Natural killer cell treated with Interleukin-12 subunit alpha and Interleukin-12 subunit beta and Interleukin-15 and Interleukin-18, amount 100 ng/mL, for 72 hours (primary cell): ENCODE data around the gene LSG1. TPM values are rescaled to one million over a fixed set of nuclear protein-coding genes. Genes with fewer than 3 reads are reported as not detected.

Experiments
- ATAC-seq, 2 donors: fragments of 150-1000 bp; cut with Tn5 transposase in 1 of 2; sonication (Bioruptor Pico), chemical (Tn5 transposase) in 1 of 2; 2 replicates each; pipeline ENCODE4 v1.10.0; 2021
- DNase-seq: peaks from one replicate; pipeline ENCODE4 v3.0.0; 2022; ENCODE audit warnings: low spot score
- H3K27ac Mint-ChIP-seq, 2 donors: 1 replicate in 1 of 2; 2 replicates in 1 of 2; pipeline ENCODE4 v1.8.0; 2022; ENCODE audit warnings: mixed read lengths in 2 of 2, mild to moderate bottlenecking in 1 of 2, moderate library complexity in 1 of 2
- H3K27me3 Mint-ChIP-seq, 2 donors: 1 replicate in 1 of 2; 2 replicates in 1 of 2; pipeline ENCODE4 v1.8.0; 2022; ENCODE audit warnings: mixed read lengths in 2 of 2
- H3K36me3 Mint-ChIP-seq: one replicate; pipeline ENCODE4 v1.8.0; 2022; ENCODE audit warnings: mixed read lengths
- H3K4me1 Mint-ChIP-seq, 2 donors: 1 replicate in 1 of 2; 2 replicates in 1 of 2; pipeline ENCODE4 v1.8.0; 2022; ENCODE audit warnings: low read depth in 2 of 2, mixed read lengths in 2 of 2, mild to moderate bottlenecking in 1 of 2
- H3K4me3 Mint-ChIP-seq: one replicate; pipeline ENCODE4 v1.8.0; 2022; ENCODE audit warnings: mixed read lengths
- H3K9me3 Mint-ChIP-seq: 2 replicates; pipeline ENCODE4 v1.8.0; 2022; ENCODE audit warnings: mixed read lengths
- total RNA-seq, 2 donors: library from RNA; stranded (reverse); gene quantifications; one replicate each; pipeline ENCODE4 v1.2.3, GENCODE V29; 2022

The LSG1 gene
- total RNA-seq, 2 donors from 2014 or later = 38.7 to 63.3 TPM

DNA sequence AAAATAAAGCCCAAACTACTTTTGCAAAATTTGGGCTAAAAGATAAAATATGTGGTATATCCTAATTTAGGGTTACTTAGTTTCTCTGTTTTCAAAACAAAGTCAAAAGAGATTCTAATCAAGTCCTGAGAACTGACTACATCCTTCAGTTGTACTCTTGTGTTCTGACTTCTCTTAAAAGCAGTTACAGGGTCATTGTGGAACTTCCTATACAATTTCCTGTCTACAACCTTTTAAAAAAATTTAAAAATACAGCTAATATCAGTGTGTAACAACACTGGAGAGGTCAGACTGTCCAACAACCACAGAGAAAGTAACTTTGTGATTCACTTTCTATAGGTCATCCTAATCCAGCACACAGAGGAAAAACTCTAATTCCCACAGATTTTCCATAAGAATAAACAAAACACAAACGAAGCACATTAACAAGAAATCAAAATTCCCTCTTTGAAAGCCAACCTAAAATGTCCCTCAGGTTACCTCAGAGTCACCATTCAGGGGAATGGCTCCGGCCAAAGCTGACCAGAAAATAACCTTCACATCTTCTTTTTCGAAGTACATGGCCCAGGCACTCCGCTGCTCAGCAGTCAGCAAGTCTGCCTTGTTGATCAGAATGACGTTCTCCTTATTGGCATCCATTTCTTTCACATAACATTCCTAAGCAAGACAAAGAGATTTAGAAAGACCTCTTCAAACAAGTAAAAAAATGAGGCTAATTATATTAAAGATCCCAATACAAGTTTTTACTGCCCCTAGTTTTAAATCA is 13.3 kb downstream of the LSG1 start:
- Mint-ChIP-seq H3K4me1 (peaks cover 16 to 18% of the 10 kb centered on the region in 2 donors), H3K9me3 (no peaks in the 10 kb centered on the region), H3K27ac (peak overlapping the region in 1 of 2 donors; percentile 51), H3K27me3 (no peaks in the 10 kb centered on the region), H3K36me3 (peaks cover 17% of the 10 kb centered on the region), H3K4me3 (no peak overlapping the region)
- DNase-seq (no peak), ATAC-seq (no peak)

DNA sequence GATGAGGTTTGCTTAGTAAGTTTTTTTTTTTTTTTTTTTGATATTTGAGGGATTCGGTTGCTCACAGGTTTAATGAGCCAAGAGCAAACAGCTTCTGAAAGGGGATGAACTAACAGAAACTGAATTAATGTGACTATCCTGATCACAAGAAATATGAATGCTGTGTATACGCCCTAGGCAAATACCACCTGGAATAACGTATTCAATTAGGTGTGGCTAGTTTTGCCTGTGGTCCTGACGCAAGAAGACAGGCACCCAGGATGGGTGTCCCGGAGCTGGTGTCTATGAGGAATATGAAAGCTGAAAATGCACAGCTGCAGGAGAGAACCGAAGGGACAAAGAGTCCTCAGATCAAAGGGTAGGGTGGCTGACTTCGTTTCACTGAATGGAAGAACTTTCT is 14.6 kb downstream of the LSG1 start:
- no peak for ATAC-seq
- H3K4me1 Mint-ChIP-seq = peaks cover 16 to 18% of the 10 kb centered on the region in 2 donors
- peaks cover 25% of the 10 kb centered on the region for H3K36me3 Mint-ChIP-seq
- H3K27ac Mint-ChIP-seq = no peak overlapping the region
- no peak overlapping the region for H3K4me3 Mint-ChIP-seq
- DNase-seq = no peak
- H3K27me3 Mint-ChIP-seq = no peaks in the 10 kb centered on the region
- H3K9me3 Mint-ChIP-seq = no peaks in the 10 kb centered on the region

DNA sequence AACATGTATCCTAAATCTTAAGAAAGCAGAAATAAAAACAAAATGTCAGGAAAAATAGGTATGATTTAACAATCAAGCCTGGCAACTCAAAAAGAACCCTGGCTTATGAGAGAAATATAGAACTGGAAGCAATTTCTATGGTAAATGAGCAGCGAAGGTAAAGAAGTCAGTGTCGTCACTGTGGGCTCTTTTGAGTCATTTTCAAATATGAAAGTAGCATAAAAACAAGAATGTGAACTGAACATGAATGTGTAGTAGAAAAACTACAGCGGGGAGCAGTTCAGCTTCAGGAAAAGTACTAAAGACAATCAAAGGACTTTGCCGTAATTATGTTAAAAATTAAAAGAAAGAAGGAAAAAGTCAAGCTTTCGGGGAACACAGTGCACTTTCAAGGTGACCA is 17.5 kb downstream of the LSG1 start:
- H3K27me3 Mint-ChIP-seq = no peaks in the 10 kb centered on the region
- no peaks in the 10 kb centered on the region for H3K9me3 Mint-ChIP-seq
- DNase-seq = no peak
- peak in 1 of 2 donors; percentile 76 for ATAC-seq
- H3K4me3 Mint-ChIP-seq = peak overlapping the region; percentile 49
- peak overlapping the region; percentile 47 to 60 for H3K27ac Mint-ChIP-seq
- H3K4me1 Mint-ChIP-seq = peaks cover 9 to 16% of the 10 kb centered on the region in 2 donors
- H3K36me3 Mint-ChIP-seq = peaks cover 40% of the 10 kb centered on the region

DNA sequence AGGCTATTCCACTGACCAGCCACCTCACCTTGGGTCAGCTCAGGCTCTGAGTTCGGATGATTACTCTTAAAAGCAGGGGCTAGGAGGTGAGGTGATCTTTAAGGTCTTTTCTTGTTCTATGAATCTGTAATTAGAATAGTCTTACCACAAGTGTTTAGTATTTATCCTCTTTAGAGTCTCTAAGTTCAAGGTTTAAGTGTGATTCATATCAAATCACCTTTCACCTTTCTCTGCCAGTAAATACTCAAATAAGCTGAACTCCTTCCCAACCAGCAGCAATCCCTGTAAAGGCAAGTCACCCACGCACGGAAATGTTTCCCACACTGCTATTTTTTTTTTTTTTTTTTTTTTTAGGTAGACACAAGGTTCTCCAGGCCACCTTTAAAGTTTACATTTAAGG is 24.2 kb downstream of the LSG1 start:
- Mint-ChIP-seq H3K36me3 (peaks cover 37% of the 10 kb centered on the region), H3K9me3 (no peaks in the 10 kb centered on the region), H3K4me1 (no peaks in the 10 kb centered on the region), H3K4me3 (no peak overlapping the region), H3K27me3 (no peaks in the 10 kb centered on the region), H3K27ac (no peak overlapping the region)
- DNase-seq = no peak
- ATAC-seq = no peak

DNA sequence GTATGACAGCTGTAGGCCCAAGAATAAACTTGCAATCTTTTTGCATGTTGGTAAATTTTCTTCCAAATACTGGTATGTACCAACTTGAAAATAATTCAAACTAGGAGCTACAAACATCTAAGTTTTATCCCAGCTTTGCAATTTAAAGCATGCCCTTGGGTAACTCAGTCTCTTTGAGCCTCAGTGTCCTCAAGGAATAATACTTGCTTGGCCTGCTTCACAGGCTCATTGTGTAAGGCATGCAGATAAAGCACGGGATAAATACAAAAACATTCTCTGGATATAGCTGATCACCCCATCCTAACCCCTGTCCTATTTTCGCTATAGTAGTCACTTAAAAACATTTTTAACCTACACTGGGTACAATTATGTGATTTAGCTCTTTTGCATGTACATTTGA is 29.2 kb downstream of the LSG1 start:
- H3K4me3 Mint-ChIP-seq = no peak overlapping the region
- no peaks in the 10 kb centered on the region for H3K9me3 Mint-ChIP-seq
- no peak overlapping the region for H3K27ac Mint-ChIP-seq
- peaks cover 0 to 4% of the 10 kb centered on the region in 2 donors for H3K4me1 Mint-ChIP-seq
- DNase-seq = no peak
- ATAC-seq = no peak
- no peaks in the 10 kb centered on the region for H3K27me3 Mint-ChIP-seq
- peaks cover 27% of the 10 kb centered on the region for H3K36me3 Mint-ChIP-seq

DNA sequence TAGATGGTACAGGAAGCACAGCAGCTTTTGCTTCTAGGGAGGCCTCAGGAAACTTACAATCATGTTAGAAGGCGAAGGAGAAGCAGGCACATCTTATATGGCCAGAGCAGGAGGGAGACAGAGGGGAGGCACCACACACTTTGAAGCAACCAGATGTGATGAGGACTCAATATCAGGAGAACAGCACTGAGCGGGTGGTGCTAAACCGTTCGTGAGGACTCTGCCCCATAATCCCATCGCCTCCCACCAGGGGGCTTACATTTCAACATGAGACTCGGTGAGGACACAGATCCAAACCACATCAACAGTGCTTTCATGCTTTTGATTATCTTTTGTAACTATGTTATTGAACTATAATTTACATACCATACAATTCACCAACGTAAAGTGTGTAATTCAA is 31.2 kb downstream of the LSG1 start:
- Mint-ChIP-seq H3K27ac (no peak overlapping the region), H3K9me3 (no peaks in the 10 kb centered on the region), H3K36me3 (peaks cover 26% of the 10 kb centered on the region), H3K4me1 (peaks cover 0 to 4% of the 10 kb centered on the region in 2 donors), H3K4me3 (no peak overlapping the region), H3K27me3 (no peaks in the 10 kb centered on the region)
- ATAC-seq (no peak), DNase-seq (no peak)

DNA sequence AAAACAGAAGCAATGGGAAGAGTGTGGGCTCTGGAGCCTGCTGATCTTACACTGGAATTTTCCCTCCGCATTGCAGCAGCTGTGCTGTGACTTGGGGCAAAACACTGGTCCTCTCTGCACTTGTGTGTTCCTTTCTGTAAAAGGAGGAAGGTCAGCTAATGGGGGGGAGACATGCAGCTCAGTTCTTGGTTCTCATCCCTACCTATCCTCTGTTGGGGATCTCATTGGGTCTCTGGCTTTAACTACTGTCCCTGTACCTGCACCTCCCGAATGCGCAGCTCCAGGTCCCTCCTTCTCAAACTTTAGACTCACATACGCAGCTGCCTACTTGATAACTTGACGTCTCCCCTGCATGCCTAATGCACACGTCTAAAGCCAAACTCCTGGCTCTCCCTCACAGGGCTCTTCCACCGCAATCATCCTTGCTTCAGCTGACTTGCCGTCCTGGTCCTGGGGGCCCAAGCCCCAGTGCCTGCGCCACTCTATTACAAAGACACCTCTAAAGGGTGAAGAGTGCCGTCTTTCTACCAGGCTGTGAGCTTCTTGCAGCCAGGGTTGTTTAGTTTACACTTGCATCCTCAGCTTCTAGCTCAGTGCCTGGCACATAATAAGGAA is 32.9 kb downstream of the LSG1 start:
- DNase-seq = no peak
- Mint-ChIP-seq H3K27me3 (no peaks in the 10 kb centered on the region), H3K36me3 (peaks cover 13% of the 10 kb centered on the region), H3K27ac (no peak overlapping the region), H3K4me3 (no peak overlapping the region), H3K9me3 (no peaks in the 10 kb centered on the region), H3K4me1 (peaks cover 0 to 7% of the 10 kb centered on the region in 2 donors)
- ATAC-seq = no peak

DNA sequence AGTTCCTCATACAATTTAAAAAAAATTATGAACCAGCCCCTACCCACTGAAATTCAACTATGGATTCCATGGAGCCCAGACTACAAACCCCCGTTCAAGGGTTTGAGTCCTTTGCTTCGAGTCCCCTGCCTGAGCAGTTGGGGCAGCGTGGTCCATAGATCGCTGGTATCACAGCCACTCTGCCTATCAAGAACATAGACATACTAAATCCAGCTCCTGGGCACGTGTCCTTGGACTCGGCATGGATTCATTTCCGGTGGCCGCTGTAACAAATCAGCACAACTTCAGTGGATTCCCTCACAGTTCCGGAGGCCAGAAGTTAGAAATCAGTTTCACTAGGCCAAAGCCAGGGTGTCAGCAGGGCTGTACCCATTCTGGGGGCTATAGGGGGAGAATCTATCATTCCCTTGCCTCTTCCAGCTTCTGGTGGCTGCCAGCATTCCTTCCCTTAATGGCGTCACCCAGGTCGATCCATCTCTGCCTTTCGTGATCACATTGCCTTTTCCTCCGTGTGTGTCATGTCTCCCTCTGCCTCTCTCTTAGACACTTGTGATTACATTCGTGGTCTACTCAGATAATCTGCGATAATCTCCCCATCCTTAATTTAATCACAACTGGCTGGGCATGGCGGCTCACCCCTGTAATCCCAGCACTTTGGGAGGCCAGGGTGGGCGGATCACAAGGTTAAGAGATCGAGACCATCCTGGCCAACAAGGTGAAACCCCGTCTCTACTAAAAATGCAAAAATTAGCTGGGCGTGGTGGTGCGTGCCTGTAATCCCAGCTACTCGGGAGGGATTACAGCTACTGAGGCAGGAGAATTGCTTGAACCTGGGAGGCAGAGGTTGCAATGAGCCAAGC is 34.2 kb downstream of the LSG1 start:
- H3K27ac Mint-ChIP-seq = no peak overlapping the region
- no peaks in the 10 kb centered on the region for H3K9me3 Mint-ChIP-seq
- no peaks in the 10 kb centered on the region for H3K27me3 Mint-ChIP-seq
- no peak overlapping the region for H3K4me3 Mint-ChIP-seq
- no peak for ATAC-seq
- DNase-seq = no peak
- H3K36me3 Mint-ChIP-seq = peaks cover 8% of the 10 kb centered on the region
- peaks cover 4 to 10% of the 10 kb centered on the region in 2 donors for H3K4me1 Mint-ChIP-seq

DNA sequence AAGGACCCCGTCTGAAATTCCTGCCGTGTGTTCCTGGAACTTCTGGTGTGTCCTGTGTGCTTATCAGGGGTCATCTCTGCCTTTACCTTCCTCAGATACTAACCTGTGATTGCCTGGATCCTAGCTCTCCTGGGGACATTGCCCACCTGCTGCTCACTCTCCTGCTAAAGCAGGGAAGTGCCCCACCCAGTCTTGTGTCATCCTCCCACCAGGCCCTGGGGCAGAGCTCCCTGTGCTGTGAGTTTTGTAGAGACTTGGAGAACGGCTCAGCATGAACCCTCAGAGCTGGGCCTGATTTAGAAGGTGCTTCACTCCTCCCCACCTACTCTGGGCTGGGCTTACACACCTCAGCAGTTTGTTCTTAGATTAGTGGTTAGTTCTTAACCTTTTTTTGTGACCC is 34.9 kb downstream of the LSG1 start:
- no peaks in the 10 kb centered on the region for H3K27me3 Mint-ChIP-seq
- DNase-seq (no peak), ATAC-seq (no peak)
- H3K4me3 Mint-ChIP-seq = no peak overlapping the region
- H3K4me1 Mint-ChIP-seq = peaks cover 4 to 10% of the 10 kb centered on the region in 2 donors
- peaks cover 3% of the 10 kb centered on the region for H3K36me3 Mint-ChIP-seq
- no peaks in the 10 kb centered on the region for H3K9me3 Mint-ChIP-seq
- no peak overlapping the region for H3K27ac Mint-ChIP-seq

DNA sequence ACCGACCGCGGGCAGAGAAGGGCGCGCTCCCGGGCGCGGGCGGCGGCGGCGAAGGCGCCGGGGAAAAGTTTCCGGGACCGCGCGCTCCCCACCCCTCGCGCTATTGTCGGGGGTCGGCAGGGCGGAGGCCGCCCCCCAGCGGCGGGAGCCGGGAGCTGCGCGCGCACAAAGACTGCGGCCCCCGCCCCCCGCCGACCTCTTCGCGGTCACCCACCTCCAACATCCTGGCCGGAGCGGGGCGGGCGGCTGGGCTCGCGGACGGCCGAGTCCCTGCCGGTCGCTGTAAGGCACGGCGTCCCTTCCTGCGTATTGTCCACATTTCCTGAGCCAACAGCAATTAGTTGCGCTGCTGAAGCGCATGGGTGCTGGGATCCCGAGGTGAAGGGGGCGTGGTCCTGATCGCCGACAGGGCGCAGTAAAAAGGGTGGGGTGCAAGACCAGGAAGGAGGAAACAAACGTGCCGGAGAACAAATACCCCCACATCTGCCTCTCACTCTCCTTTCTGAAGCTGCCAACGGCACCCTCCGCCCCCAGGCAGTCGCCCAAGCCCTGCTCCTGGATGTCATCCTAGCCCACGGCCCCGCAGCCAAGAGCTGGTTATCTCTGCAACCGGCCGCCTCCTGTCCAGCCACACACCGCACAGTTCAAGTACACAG is 38.5 kb downstream of the LSG1 start, which contains the start of gene TMEM44:
TMEM44 (minus strand) TSS at position 71 of the 656 bp plus-strand sequence. CDS start 204 bp downstream, outside the sequence.
- no peaks in the 10 kb centered on the region for H3K36me3 Mint-ChIP-seq
- H3K4me3 Mint-ChIP-seq = peak within 1 kb of the TSS; percentile 84
- no peaks in the 10 kb centered on the region for H3K27me3 Mint-ChIP-seq
- ATAC-seq (peak; percentile 90 to 92), DNase-seq (peak; percentile 67)
- no peaks in the 10 kb centered on the region for H3K9me3 Mint-ChIP-seq
- H3K27ac Mint-ChIP-seq = no peak within 1 kb of the TSS
- peaks cover 4 to 6% of the 10 kb centered on the region in 2 donors for H3K4me1 Mint-ChIP-seq

DNA sequence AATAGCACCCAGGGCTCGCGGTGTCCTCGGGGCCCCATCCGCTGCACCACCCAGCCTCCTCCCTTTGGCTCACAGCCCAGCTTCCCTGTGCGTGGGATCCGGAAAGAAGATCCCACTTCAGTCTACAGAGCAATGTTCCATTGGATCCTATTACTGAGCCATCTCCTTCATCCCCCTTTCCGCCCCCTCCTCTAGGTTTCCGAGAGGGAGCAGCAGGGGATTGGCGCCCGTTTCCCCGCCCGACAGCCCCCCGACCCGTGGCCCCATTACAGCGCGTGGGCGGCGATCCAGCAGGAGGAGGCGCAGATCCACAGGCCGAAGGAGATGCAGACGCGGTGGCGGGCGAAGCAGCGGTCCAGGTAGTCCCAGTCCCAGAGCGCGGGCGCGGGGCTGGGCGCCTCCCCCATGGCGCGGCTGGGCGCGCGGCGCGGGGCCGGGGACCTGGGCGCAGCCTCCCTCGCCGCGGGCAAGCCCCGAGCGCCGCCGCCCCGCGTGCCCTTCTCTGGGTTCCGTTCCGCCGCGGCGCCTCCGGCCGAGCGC is 39.1 kb downstream of the LSG1 start:
- DNase-seq (no peak), ATAC-seq (peak; percentile 78 to 80)
- Mint-ChIP-seq H3K27me3 (no peaks in the 10 kb centered on the region), H3K9me3 (no peaks in the 10 kb centered on the region), H3K36me3 (no peaks in the 10 kb centered on the region), H3K27ac (no peak overlapping the region), H3K4me3 (peak overlapping the region; percentile 84), H3K4me1 (peaks cover 4 to 6% of the 10 kb centered on the region in 2 donors)

DNA sequence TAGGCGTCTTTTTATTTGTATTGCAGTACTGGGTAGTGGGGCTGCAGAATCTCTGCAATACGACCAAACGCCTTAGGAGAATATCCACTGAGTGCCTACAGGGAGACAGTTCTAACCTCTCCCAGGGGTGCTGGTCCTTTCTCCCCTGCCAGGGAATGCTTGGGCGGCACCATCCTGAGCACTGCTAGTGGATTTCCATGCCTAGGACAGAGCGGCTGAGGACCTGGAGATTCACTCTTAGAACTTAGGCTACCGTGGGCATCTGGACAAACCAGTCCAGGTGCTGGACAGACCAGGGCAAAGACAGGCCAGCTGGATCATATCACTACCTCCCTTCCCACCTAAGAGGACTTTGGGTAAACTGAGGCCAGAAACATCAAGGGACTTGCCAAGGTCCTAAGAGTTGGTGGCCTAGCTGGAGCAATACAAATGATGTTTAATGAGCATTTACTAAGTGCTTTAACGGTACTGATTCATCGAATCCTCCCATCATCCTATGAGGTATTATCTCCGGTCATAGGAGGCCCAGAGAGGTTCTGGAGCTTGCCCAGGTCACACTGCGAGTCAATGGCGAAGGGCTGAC is 39.7 kb downstream of the LSG1 start:
- H3K4me1 Mint-ChIP-seq = peaks cover 4 to 6% of the 10 kb centered on the region in 2 donors
- DNase-seq (no peak), ATAC-seq (no peak)
- H3K27me3 Mint-ChIP-seq = no peaks in the 10 kb centered on the region
- peak overlapping the region; percentile 84 for H3K4me3 Mint-ChIP-seq
- no peaks in the 10 kb centered on the region for H3K9me3 Mint-ChIP-seq
- no peak overlapping the region for H3K27ac Mint-ChIP-seq
- H3K36me3 Mint-ChIP-seq = no peaks in the 10 kb centered on the region

DNA sequence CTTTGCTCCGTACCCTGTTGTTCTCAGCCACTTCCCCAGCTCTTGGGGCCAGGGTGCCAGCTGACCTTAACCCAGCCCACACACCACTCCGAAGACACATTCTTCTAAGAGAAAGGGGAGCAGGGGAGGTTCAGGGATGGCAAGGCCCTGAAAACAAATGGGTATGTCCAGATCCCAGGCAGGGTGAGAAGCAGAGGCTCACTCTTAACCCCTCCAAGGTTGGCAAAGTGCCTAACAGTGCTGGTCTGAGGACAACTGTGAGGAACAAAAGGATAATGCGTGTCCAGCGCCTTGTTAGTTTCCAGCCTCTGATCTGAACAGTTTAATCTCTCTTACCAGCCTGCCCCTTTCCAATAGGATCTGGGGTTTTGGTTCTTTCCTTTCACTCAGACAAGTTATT is 40.3 kb downstream of the LSG1 start:
- no peaks in the 10 kb centered on the region for H3K36me3 Mint-ChIP-seq
- no peak overlapping the region for H3K27ac Mint-ChIP-seq
- no peak for ATAC-seq
- peaks cover 4 to 6% of the 10 kb centered on the region in 2 donors for H3K4me1 Mint-ChIP-seq
- peak overlapping the region; percentile 84 for H3K4me3 Mint-ChIP-seq
- no peaks in the 10 kb centered on the region for H3K9me3 Mint-ChIP-seq
- H3K27me3 Mint-ChIP-seq = no peaks in the 10 kb centered on the region
- DNase-seq = no peak
